HepG2 (cell line): ENCODE results near the gene VAV2. TPM values are rescaled to one million over a fixed set of nuclear protein-coding genes. Genes with fewer than 3 reads are reported as not detected.

Experiments used
- ATAC-seq: fragments of 200-7000 bp; cut with Tn5 transposase; 3 replicates; pipeline ENCODE4 v1.9.1; 2020; ENCODE audit warnings: mild to moderate bottlenecking, moderate library complexity
- BruUV-seq: library from RNA; stranded (reverse); fragments of 400-500 nt; replicated peaks from 2 replicates; lab custom pipeline; 2021; lab: Mats Ljungman, UMichigan
- CTCF ChIA-PET: fragments of 300-600 bp; formaldehyde crosslinking; extraction: SDS; loops from one replicate; lab custom pipeline; 2021; ENCODE audit warnings: low total read pairs, inconsistent platforms, low intra/inter-chr PET ratio; lab: Yijun Ruan, JAX
- POLR2A ChIA-PET: fragments of 350-600 bp; sonication (Branson Sonifier 250); formaldehyde crosslinking; loops from one replicate; lab custom pipeline; 2020; ENCODE audit warnings: antibody characterized with exemption, inconsistent platforms; lab: Yijun Ruan, JAX
- DNase-seq: peaks from one replicate; pipeline ENCODE4 v3.0.0-alpha.2; 2015; ENCODE audit warnings: low spot score
- FAIRE-seq: peaks from 3 replicates; lab custom pipeline; 2011; peaks lifted over from hg19 to GRCh38; lab: Jason Lieb, UNC
- H2AFZ ChIP-seq: one replicate; pipeline ENCODE4 v1.6.1; 2011; ENCODE audit warnings: low read length, inconsistent platforms
- H3K27ac ChIP-seq: fragments of 300-600 bp; 3 replicates; pipeline ENCODE4 v1.8.0; 2011; ENCODE audit warnings: mixed run types, mild to moderate bottlenecking, mixed read lengths, low read length, inconsistent platforms; ENCODE audit not compliant: insufficient read depth; ENCODE audit errors: extremely low read length
- H3K27me3 ChIP-seq, 2 experiments: fragments of 200-600 bp in 1 of 2; 2 replicates in 1 of 2; 3 replicates in 1 of 2; pipeline versions ENCODE4 v1.6.0 to v1.8.0; 2011; ENCODE audit warnings: low read length in 2 of 2, mild to moderate bottlenecking in 2 of 2, moderate library complexity in 2 of 2, inconsistent platforms in 1 of 2; ENCODE audit not compliant: insufficient read depth in 2 of 2, control insufficient read depth in 1 of 2
- H3K36me3 ChIP-seq, 2 experiments: fragments of 200-600 bp in 1 of 2; replicated peaks in 1 of 2; 2 replicates in 1 of 2; 3 replicates in 1 of 2; pipeline versions ENCODE4 v1.5.1 to v1.8.0; 2011; ENCODE audit warnings: low read length in 2 of 2, inconsistent platforms in 1 of 2; ENCODE audit not compliant: insufficient read depth in 2 of 2, control insufficient read depth in 1 of 2
- H3K4me1 ChIP-seq: 2 replicates; pipeline ENCODE4 v1.5.1; 2012; ENCODE audit warnings: low read length, inconsistent platforms; ENCODE audit not compliant: insufficient read depth
- H3K4me2 ChIP-seq: 2 replicates; pipeline ENCODE4 v1.6.0; 2011; ENCODE audit warnings: low read depth, low read length, inconsistent platforms
- H3K4me3 ChIP-seq, 3 experiments: fragments of 200-600 bp in 1 of 3; sonication (generic), shearing (Covaris generic) in 1 of 3; replicated peaks in 1 of 3; 2 replicates each; pipeline ENCODE4 v1.5.1; 2011 to 2016; ENCODE audit warnings: low read length in 3 of 3, inconsistent platforms in 2 of 3, low read depth in 2 of 3, mild to moderate bottlenecking in 2 of 3, control low read depth in 1 of 3, mixed read lengths in 1 of 3; ENCODE audit not compliant: insufficient read depth in 1 of 3
- H3K79me2 ChIP-seq: one replicate; pipeline ENCODE4 v1.6.1; 2011; ENCODE audit warnings: low read length, inconsistent platforms; ENCODE audit not compliant: insufficient read depth
- H3K9ac ChIP-seq: 2 replicates; pipeline ENCODE4 v1.6.0; 2011; ENCODE audit warnings: mild to moderate bottlenecking, low read depth, low read length, inconsistent platforms; ENCODE audit not compliant: insufficient read depth
- H3K9me3 ChIP-seq: 2 replicates; pipeline ENCODE4 v1.5.1; 2012; ENCODE audit warnings: mild to moderate bottlenecking, low read length
- H4K20me1 ChIP-seq: 2 replicates; pipeline ENCODE4 v1.6.0; 2011; ENCODE audit warnings: inconsistent platforms, mild to moderate bottlenecking, low read length, moderate library complexity; ENCODE audit not compliant: insufficient read depth
- LRRFIP1 ChIP-seq: sonication (generic); formaldehyde crosslinking; conservative IDR thresholded peaks from 2 replicates; pipeline ENCODE4 v1.4.0; 2020; ENCODE audit warnings: missing genetic modification reagents
- MIER3 ChIP-seq: IDR thresholded peaks from 2 replicates; pipeline ENCODE4 v1.6.1; 2016; ENCODE audit warnings: missing compliant biosample characterization, borderline replicate concordance
- ZNF180 ChIP-seq: sonication (generic); formaldehyde crosslinking; IDR thresholded peaks from 2 replicates; pipeline ENCODE4 v1.4.0; 2020; ENCODE audit warnings: low read depth, missing genetic modification reagents, borderline replicate concordance
- ZNF20 ChIP-seq: sonication (generic); formaldehyde crosslinking; IDR thresholded peaks from 2 replicates; pipeline ENCODE4 v1.4.0; 2020; ENCODE audit warnings: mild to moderate bottlenecking, moderate library complexity, missing genetic modification reagents
- ZNF276 ChIP-seq: sonication (generic); formaldehyde crosslinking; IDR thresholded peaks from 2 replicates; pipeline ENCODE4 v1.4.0; 2020; ENCODE audit warnings: mild to moderate bottlenecking, low read depth, missing genetic modification reagents
- ZNF567 ChIP-seq: sonication (generic); formaldehyde crosslinking; IDR thresholded peaks from 2 replicates; pipeline ENCODE4 v1.8.1; 2023; ENCODE audit warnings: mild to moderate bottlenecking, missing genetic modification reagents, borderline replicate concordance
- ZNF572 ChIP-seq: sonication (generic); formaldehyde crosslinking; IDR thresholded peaks from 2 replicates; pipeline ENCODE4 v1.5.1; 2020; ENCODE audit warnings: mild to moderate bottlenecking, missing genetic modification reagents
- WGBS: methylation state at CpG from one replicate; pipeline ENCODE4 v1.1.6; 2017; ENCODE audit warnings: low lambda C conversion rate; 5-methylcytosine and 5-hydroxymethylcytosine counted together
- in situ Hi-C: cut with HindIII; loops from 2 replicates; pipeline ENCODE4 v1.10.0; 2017; ENCODE audit warnings: low pct_unique_long_range_greater_than_20kb; ENCODE audit not compliant: extremely low pct_ligation_motif_present
- intact Hi-C: fragments of 100-400 bp; cut with micrococcal nuclease; formaldehyde crosslinking; loops from one replicate; pipeline ENCODE4 v1.10.0; 2022; ENCODE audit not compliant: unreplicated experiment
- polyA plus RNA-seq, 8 experiments: library from polyadenylated mRNA; depleted of rRNA in 3 of 8; stranded (reverse) in 7 of 8; unstranded in 1 of 8; fragments of >200 nt; fragmentation: Illumina TruSeq in 4 of 8; extraction: Trizol in 4 of 8; gene quantifications; 2 replicates each; pipeline versions ENCODE4 v1.2.1 to v1.2.3, GENCODE V29; 2011 to 2016; ENCODE audit warnings: low read depth in 4 of 8, missing spikeins in 1 of 8, mixed read lengths in 1 of 8; ENCODE audit not compliant: insufficient read depth in 1 of 8
- total RNA-seq, 5 experiments: library from RNA; depleted of rRNA; stranded (reverse); fragments of >200 nt; fragmentation: Illumina TruSeq; extraction: Trizol; gene quantifications; 2 replicates each; pipeline ENCODE4 v1.2.3, GENCODE V29; 2016; ENCODE audit warnings: low read depth in 1 of 5
- TF ChIP-seq, protein P1 (sequence below): sonication (generic); formaldehyde crosslinking; IDR thresholded peaks from 2 replicates; pipeline ENCODE4 v1.4.0; 2020; ENCODE audit warnings: missing genetic modification reagents, borderline replicate concordance
- TF ChIP-seq, protein P2 (sequence below): IDR thresholded peaks from 2 replicates; pipeline ENCODE4 v1.6.1; 2018; ENCODE audit warnings: missing genetic modification reagents
- TF ChIP-seq, protein P3 (sequence below): sonication (generic); formaldehyde crosslinking; IDR thresholded peaks from 2 replicates; pipeline ENCODE4 v1.4.0; 2020; ENCODE audit warnings: missing genetic modification reagents, borderline replicate concordance

The VAV2 gene
- total and polyA plus RNA-seq, 2 of the 13 experiments (the other 11 are each of a cell fraction or from before 2014, with no cell fraction given): 22.5 to 22.9 TPM

- CTCF ChIA-PET: no interaction called here
- no peaks in the 10 kb centered on the region for H4K20me1 ChIP-seq
- in situ Hi-C loops (no loop called here), intact Hi-C loops (no loop called here)
- H3K9ac ChIP-seq: no peak overlapping the region
- WGBS: 92% methylated on average over 5 of the region's 5 CpGs
- no TSS peak for BruUV-seq
- DNase-seq (no peak), ATAC-seq (no peak), FAIRE-seq (no peak)
- no peak overlapping the region for H3K27ac ChIP-seq
- peaks cover 12 to 49% of the 10 kb centered on the region in 2 experiments; a peak in 4 of 5 replicates for H3K36me3 ChIP-seq
- no peak overlapping the region for H3K4me2 ChIP-seq
- no peaks in the 10 kb centered on the region for H3K79me2 ChIP-seq
- no peak overlapping the region for H3K4me3 ChIP-seq
- POLR2A ChIA-PET: no interaction called here
- H2AFZ ChIP-seq: no peak overlapping the region
- no peaks in the 10 kb centered on the region for H3K27me3 ChIP-seq
- H3K4me1 ChIP-seq: peaks cover 17% of the 10 kb centered on the region
- no peaks in the 10 kb centered on the region for H3K9me3 ChIP-seq
- TF ChIP-seq LRRFIP1 (CRISPR knock-in tag) (no peak), MIER3 (CRISPR knock-in tag) (no peak), ZNF276 (CRISPR knock-in tag) (no peak), ZNF572 (CRISPR knock-in tag) (no peak), ZNF180 (CRISPR knock-in tag) (no peak), ZNF20 (CRISPR knock-in tag) (no peak), ZNF567 (CRISPR knock-in tag) (no peak)
- TF ChIP-seq, protein P1, sequence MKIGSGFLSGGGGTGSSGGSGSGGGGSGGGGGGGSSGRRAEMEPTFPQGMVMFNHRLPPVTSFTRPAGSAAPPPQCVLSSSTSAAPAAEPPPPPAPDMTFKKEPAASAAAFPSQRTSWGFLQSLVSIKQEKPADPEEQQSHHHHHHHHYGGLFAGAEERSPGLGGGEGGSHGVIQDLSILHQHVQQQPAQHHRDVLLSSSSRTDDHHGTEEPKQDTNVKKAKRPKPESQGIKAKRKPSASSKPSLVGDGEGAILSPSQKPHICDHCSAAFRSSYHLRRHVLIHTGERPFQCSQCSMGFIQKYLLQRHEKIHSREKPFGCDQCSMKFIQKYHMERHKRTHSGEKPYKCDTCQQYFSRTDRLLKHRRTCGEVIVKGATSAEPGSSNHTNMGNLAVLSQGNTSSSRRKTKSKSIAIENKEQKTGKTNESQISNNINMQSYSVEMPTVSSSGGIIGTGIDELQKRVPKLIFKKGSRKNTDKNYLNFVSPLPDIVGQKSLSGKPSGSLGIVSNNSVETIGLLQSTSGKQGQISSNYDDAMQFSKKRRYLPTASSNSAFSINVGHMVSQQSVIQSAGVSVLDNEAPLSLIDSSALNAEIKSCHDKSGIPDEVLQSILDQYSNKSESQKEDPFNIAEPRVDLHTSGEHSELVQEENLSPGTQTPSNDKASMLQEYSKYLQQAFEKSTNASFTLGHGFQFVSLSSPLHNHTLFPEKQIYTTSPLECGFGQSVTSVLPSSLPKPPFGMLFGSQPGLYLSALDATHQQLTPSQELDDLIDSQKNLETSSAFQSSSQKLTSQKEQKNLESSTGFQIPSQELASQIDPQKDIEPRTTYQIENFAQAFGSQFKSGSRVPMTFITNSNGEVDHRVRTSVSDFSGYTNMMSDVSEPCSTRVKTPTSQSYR (CRISPR knock-in tag): no peak
- TF ChIP-seq, protein P2, sequence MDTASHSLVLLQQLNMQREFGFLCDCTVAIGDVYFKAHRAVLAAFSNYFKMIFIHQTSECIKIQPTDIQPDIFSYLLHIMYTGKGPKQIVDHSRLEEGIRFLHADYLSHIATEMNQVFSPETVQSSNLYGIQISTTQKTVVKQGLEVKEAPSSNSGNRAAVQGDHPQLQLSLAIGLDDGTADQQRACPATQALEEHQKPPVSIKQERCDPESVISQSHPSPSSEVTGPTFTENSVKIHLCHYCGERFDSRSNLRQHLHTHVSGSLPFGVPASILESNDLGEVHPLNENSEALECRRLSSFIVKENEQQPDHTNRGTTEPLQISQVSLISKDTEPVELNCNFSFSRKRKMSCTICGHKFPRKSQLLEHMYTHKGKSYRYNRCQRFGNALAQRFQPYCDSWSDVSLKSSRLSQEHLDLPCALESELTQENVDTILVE: no peak
- TF ChIP-seq, protein P3, sequence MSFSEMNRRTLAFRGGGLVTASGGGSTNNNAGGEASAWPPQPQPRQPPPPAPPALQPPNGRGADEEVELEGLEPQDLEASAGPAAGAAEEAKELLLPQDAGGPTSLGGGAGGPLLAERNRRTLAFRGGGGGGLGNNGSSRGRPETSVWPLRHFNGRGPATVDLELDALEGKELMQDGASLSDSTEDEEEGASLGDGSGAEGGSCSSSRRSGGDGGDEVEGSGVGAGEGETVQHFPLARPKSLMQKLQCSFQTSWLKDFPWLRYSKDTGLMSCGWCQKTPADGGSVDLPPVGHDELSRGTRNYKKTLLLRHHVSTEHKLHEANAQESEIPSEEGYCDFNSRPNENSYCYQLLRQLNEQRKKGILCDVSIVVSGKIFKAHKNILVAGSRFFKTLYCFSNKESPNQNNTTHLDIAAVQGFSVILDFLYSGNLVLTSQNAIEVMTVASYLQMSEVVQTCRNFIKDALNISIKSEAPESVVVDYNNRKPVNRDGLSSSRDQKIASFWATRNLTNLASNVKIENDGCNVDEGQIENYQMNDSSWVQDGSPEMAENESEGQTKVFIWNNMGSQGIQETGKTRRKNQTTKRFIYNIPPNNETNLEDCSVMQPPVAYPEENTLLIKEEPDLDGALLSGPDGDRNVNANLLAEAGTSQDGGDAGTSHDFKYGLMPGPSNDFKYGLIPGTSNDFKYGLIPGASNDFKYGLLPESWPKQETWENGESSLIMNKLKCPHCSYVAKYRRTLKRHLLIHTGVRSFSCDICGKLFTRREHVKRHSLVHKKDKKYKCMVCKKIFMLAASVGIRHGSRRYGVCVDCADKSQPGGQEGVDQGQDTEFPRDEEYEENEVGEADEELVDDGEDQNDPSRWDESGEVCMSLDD (CRISPR knock-in tag): no peak
These were observed 172.2 kb downstream of the VAV2 start for GRCh38 chr9:133819923-133820322.
